ENCODE data around the gene EHBP1L1.

DNA sequence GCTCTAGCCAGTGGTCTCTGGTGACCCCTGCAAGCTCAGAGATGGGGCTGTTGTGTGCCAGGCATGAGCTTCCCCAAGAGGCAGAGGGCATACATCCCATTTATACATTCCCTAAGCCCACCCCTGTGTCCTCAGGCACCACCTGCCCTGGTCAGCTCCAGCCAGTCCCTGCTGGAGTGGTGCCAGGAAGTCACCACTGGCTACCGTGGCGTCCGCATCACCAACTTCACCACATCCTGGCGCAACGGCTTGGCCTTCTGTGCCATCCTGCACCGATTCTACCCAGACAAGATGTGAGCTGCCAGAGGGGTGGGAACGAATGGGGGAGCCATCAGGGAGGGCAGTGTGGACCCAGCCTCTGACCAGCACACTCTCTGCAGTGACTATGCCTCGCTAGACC is 8.3 kb downstream of the EHBP1L1 start:
- TF ChIP-seq, protein P1, sequence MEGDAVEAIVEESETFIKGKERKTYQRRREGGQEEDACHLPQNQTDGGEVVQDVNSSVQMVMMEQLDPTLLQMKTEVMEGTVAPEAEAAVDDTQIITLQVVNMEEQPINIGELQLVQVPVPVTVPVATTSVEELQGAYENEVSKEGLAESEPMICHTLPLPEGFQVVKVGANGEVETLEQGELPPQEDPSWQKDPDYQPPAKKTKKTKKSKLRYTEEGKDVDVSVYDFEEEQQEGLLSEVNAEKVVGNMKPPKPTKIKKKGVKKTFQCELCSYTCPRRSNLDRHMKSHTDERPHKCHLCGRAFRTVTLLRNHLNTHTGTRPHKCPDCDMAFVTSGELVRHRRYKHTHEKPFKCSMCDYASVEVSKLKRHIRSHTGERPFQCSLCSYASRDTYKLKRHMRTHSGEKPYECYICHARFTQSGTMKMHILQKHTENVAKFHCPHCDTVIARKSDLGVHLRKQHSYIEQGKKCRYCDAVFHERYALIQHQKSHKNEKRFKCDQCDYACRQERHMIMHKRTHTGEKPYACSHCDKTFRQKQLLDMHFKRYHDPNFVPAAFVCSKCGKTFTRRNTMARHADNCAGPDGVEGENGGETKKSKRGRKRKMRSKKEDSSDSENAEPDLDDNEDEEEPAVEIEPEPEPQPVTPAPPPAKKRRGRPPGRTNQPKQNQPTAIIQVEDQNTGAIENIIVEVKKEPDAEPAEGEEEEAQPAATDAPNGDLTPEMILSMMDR (IDR thresholded peaks at IDR 0.05) = no peak
- no peak for TF ChIP-seq EZH2 (IDR thresholded peaks at IDR 0.05)

Measured in neural progenitor cell (in vitro differentiated cells).